Retinal pigment epithelial cell (primary cell): ENCODE measurements around the gene PRRT2.

Experiments used
- DNase-seq: peaks from one replicate; pipeline ENCODE4 v3.0.0-alpha.2; 2010; ENCODE audit warnings: low read depth
- H3K4me3 ChIP-seq: 2 replicates; pipeline ENCODE4 v1.5.1; 2011; ENCODE audit warnings: mild to moderate bottlenecking, low read length, control low read depth, moderate library complexity
- TF ChIP-seq, protein P1 (sequence below): conservative IDR thresholded peaks from 2 replicates; pipeline ENCODE4 v1.5.1; 2011; ENCODE audit warnings: low read depth, low read length, control low read depth, inconsistent platforms

The PRRT2 gene

DNA sequence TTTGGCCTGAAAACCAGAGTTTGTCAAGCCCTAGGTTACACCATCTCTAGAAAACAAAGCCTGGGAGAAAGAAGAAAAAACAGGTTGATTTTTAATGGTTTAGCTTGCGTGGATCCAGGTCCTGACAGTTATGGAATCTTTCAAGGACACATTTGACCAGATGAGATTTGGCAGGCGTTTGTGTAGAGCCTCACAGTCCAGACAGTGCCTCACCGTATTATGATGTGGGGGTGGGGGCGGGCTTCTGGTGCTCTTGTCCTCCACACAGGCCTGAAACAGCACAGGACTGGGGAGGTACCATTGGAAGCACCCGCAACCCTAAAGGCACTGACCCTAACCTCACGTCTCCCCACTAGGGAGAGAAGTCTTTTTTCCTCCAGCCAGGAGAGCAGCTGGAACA, 27.8 kb downstream of the PRRT2 start:
- no peak for DNase-seq
- TF ChIP-seq, protein P1, sequence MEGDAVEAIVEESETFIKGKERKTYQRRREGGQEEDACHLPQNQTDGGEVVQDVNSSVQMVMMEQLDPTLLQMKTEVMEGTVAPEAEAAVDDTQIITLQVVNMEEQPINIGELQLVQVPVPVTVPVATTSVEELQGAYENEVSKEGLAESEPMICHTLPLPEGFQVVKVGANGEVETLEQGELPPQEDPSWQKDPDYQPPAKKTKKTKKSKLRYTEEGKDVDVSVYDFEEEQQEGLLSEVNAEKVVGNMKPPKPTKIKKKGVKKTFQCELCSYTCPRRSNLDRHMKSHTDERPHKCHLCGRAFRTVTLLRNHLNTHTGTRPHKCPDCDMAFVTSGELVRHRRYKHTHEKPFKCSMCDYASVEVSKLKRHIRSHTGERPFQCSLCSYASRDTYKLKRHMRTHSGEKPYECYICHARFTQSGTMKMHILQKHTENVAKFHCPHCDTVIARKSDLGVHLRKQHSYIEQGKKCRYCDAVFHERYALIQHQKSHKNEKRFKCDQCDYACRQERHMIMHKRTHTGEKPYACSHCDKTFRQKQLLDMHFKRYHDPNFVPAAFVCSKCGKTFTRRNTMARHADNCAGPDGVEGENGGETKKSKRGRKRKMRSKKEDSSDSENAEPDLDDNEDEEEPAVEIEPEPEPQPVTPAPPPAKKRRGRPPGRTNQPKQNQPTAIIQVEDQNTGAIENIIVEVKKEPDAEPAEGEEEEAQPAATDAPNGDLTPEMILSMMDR: no peak
- H3K4me3 ChIP-seq: no peak overlapping the region

DNA sequence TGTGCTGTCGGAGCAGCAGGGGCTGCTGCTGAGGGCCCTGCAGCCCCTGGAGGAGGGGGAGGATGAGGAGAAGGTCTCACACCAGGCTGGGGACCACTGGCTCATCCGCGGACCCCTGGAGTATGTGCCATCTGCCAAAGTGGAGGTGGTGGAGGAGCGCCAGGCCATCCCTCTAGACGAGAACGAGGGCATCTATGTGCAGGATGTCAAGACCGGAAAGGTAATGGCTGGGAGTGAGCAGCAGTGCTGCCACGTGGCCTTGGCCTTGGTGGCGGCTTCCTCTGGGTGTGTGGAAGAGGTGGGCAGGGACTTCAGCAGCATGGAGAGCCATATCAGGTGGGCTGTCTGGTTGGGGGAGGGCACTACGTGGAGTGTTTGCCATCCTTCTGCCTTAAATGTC, 28.2 kb downstream of the PRRT2 start:
- no peak for DNase-seq
- H3K4me3 ChIP-seq: no peak overlapping the region
- TF ChIP-seq, protein P1: no peak

DNA sequence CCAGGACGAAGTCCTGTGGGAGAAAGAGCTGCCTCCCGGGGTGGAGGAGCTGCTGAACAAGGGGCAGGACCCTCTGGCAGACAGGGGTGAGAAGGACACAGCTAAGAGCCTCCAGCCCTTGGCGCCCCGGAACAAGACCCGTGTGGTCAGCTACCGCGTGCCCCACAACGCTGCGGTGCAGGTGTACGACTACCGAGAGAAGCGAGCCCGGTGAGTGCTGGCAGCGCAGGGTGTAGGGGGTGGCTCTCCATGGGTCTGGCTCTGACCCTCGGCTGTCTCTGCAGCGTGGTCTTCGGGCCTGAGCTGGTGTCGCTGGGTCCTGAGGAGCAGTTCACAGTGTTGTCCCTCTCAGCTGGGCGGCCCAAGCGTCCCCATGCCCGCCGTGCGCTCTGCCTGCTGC, 29.6 kb downstream of the PRRT2 start:
- no peak overlapping the region for H3K4me3 ChIP-seq
- TF ChIP-seq, protein P1: no peak
- DNase-seq: no peak

- TF ChIP-seq, protein P1: no peak
Measured at GRCh38 chr16:29842732-29843346, 30.8 kb downstream of the PRRT2 start.

GRCh38 chr16:29843931-29844330, 31.9 kb downstream of the PRRT2 start:
- TF ChIP-seq, protein P1: no peak
- no peak overlapping the region for H3K4me3 ChIP-seq
- DNase-seq: no peak

More at GRCh38 chr16:29842732-29843346, 30.8 kb downstream of the PRRT2 start:
- H3K4me3 ChIP-seq: no peak overlapping the region
- DNase-seq: no peak

GRCh38 chr16:29844575-29845331, 32.8 kb downstream of the PRRT2 start:
- TF ChIP-seq, protein P1: no peak

GRCh38 chr16:29845656-29846055, 33.7 kb downstream of the PRRT2 start:
- TF ChIP-seq, protein P1: no peak
- no peak for DNase-seq
- H3K4me3 ChIP-seq: no peak overlapping the region

More at GRCh38 chr16:29844575-29845331, 32.8 kb downstream of the PRRT2 start:
- no peak overlapping the region for H3K4me3 ChIP-seq
- DNase-seq: no peak
